ENCODE measurements around the gene ACMSD.
"Not testable (repeated sequence)": the region's sequence is repeated elsewhere in the genome, so short reads cannot be mapped to it uniquely, and the experiment has no call there.

Gene ACMSD

DNA sequence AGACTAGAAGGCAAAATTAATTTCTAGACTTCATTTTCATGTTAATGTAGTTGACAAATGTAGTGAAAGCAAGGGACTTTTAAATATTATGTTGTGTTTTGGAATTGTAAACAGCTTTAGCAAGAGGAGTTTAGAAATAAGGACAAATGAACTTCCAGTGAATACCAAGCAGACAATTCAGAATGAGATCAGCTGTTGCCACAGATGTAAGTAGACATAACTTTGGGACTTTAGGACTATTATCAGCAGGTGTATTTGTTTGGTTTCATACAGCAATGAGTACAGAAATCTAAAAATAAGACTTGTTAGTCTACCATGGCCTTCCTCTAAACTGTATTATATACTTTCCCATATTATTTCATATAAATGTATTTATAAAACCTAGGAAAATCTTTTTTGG, 46.0 kb downstream of the ACMSD start:
- Mint-ChIP-seq H3K27me3 (no peaks in the 10 kb centered on the region), H3K4me3 (no peak overlapping the region), H3K4me1 (no peaks in the 10 kb centered on the region), H3K27ac (ENCODE audit: low read depth) (no peak overlapping the region), H3K36me3 (ENCODE audit: insufficient read depth) (no peaks in the 10 kb centered on the region), H3K9me3 (no peaks in the 10 kb centered on the region)
- no peak for ATAC-seq (replicated peaks; ENCODE audit: extremely low read depth, poor library complexity, severe bottlenecking)
- DNase-seq (ENCODE audit: low spot score in 2 of 2) = no peak

DNA sequence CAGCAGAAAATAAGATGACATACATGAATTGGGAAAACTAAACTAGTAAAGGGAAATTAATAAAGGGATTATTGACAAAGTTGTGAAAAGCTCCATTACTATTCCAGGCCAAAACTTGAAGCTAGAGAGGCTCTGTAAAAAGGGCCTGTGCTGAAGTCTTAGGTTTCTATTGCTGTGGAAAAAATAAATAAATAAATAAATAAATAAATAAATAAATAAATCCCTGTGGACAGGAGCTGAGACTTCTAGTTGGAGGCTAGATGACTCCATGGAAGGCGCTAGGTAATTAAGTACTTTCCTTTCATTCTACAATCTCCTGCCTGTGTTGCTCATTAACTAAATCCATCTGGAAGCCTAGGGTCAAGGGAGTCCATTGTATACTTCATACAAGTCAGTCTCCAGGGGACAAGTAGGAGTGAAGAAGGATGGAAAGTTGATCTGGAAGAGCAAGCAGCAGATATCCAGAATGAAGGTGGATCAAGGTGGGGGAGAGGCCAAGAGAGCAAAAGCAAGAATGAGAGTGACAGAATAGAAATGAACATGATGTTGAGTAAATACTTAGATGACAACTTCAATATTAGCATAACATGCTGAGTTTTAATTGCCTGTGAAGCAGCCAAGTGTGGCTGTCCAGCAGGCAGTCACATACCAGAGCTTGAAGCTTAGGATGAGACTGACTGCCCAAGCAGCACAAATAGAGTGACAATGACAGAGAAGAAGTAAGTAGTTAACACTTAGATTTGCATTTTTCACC, 54.0 kb downstream of the ACMSD start:
- Mint-ChIP-seq H3K9me3 (no peaks in the 10 kb centered on the region), H3K27me3 (no peaks in the 10 kb centered on the region), H3K36me3 (ENCODE audit: insufficient read depth) (no peaks in the 10 kb centered on the region), H3K4me3 (no peak overlapping the region), H3K27ac (ENCODE audit: low read depth) (no peak overlapping the region), H3K4me1 (no peaks in the 10 kb centered on the region)
- DNase-seq (ENCODE audit: low spot score in 2 of 2) = no peak
- no peak for ATAC-seq (replicated peaks; ENCODE audit: extremely low read depth, poor library complexity, severe bottlenecking)

DNA sequence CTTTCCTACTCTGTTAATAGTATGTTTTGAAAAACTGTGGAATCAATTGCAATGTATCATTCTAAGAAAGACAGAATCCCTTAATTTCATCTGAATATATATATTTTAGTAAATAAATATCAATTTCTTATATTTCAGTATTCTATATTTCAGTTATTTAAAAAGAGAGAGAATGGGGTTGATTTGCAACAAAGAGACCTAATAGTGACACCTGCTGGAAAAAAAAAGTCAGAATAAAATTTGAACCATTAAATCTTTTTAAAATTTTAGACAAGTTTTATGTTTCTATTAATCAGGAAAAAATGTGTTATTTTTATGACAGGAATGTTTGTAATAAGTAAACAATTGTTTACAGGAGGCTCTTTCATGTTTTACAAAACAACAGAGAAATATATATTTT, 59.5 kb downstream of the ACMSD start:
- ATAC-seq (replicated peaks; ENCODE audit: extremely low read depth, poor library complexity, severe bottlenecking) = no peak
- Mint-ChIP-seq H3K9me3 (no peaks in the 10 kb centered on the region), H3K4me1 (no peaks in the 10 kb centered on the region), H3K4me3 (no peak overlapping the region), H3K27ac (ENCODE audit: low read depth) (no peak overlapping the region), H3K27me3 (no peaks in the 10 kb centered on the region), H3K36me3 (ENCODE audit: insufficient read depth) (no peaks in the 10 kb centered on the region)
- DNase-seq (ENCODE audit: low spot score in 2 of 2) = no peak

DNA sequence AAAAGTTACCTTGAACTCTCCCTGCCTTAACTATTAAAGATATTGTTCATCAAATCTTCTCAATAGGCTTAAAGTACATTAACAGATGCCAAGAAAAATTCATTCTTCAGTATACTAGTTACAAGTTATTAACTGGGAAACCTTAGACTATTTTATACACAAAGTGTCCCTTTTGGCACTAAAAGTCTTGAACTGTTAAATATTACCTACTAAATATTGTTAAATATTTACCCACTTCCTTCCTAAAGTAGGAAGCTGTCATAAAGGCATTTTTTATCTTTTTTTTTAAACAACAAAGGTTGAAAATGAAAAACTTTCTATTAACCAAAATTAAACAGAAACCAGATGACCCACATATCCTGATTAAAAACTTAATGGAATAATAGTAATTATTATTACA, 60.8 kb downstream of the ACMSD start:
- Mint-ChIP-seq H3K4me1 (no peaks in the 10 kb centered on the region), H3K9me3 (no peaks in the 10 kb centered on the region), H3K27me3 (no peaks in the 10 kb centered on the region), H3K36me3 (ENCODE audit: insufficient read depth) (no peaks in the 10 kb centered on the region), H3K27ac (ENCODE audit: low read depth) (no peak overlapping the region), H3K4me3 (no peak overlapping the region)
- DNase-seq (ENCODE audit: low spot score in 2 of 2) (no peak), ATAC-seq (replicated peaks; ENCODE audit: extremely low read depth, poor library complexity, severe bottlenecking) (no peak)

DNA sequence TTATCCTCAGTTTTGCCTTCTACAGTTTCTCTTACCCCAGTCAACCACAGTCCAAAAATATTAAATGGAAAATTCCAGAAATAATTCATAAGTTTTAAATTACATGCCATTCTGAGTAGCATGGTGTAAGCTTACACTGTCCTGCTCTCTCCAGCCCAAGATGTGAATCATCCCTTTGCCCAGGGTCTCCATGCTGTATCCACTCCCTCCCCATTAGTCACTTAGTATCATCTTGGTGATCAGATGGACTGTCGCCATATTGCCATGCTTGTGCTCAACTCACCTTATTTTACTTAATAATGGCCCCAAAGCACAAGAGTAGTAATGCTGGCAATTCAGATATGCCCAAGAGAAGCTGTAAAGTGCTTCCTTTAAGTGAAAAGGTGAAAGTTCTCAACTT, 61.7 kb downstream of the ACMSD start:
- Mint-ChIP-seq H3K27ac (ENCODE audit: low read depth) (no peak overlapping the region), H3K9me3 (no peaks in the 10 kb centered on the region), H3K4me1 (no peaks in the 10 kb centered on the region), H3K27me3 (no peaks in the 10 kb centered on the region), H3K36me3 (ENCODE audit: insufficient read depth) (no peaks in the 10 kb centered on the region), H3K4me3 (no peak overlapping the region)
- no peak for DNase-seq (ENCODE audit: low spot score in 2 of 2)
- no peak for ATAC-seq (replicated peaks; ENCODE audit: extremely low read depth, poor library complexity, severe bottlenecking)

DNA sequence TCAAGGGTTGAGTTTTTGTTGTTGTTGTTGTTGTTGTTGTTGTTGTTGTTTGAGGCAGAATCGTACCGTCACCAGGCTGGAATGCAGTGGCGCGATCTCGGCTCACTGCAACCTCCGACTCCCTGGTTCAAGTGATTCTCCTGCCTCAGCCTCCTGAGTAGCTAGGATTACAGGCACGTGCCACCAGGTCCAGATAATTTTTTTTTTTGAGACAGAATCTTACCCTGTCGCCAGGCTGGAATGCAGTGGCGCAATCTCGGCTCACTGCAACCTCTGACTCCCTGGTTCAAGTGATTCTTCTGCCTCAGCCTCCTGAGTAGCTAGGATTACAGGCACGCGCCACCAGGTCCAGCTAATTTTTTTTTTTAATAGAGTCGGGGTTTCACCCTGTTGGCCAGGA, 65.3 kb downstream of the ACMSD start:
- H3K36me3 Mint-ChIP-seq (ENCODE audit: insufficient read depth); DNase-seq (ENCODE audit: low spot score in 2 of 2); H3K9me3 Mint-ChIP-seq; ATAC-seq (replicated peaks; ENCODE audit: extremely low read depth, poor library complexity, severe bottlenecking); H3K27ac Mint-ChIP-seq (ENCODE audit: low read depth); H3K4me1 Mint-ChIP-seq; H3K4me3 Mint-ChIP-seq; H3K27me3 Mint-ChIP-seq: not testable (repeated sequence)

DNA sequence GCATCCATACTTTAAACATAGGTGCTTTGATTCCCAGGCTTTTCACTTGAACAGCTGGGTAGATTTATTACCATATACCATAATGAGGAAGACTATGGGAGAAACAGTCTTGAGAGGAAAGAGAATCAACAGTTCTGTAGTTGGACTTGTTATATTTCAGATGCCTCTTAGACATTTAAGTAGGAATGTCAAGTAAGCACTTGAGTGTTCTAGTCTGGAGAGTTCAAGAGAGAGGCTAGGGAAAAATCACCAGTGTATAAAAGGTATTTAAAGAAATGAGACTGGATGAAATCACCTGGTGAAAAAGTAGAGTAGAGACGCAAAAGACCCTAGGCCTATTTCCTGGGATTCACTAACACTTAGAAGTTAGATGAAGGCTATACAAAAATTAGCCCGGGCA, 66.8 kb downstream of the ACMSD start:
- H3K36me3 Mint-ChIP-seq (ENCODE audit: insufficient read depth) = no peaks in the 10 kb centered on the region
- H3K27me3 Mint-ChIP-seq = no peaks in the 10 kb centered on the region
- no peak overlapping the region for H3K27ac Mint-ChIP-seq (ENCODE audit: low read depth)
- no peaks in the 10 kb centered on the region for H3K4me1 Mint-ChIP-seq
- DNase-seq (ENCODE audit: low spot score in 2 of 2) (no peak), ATAC-seq (replicated peaks; ENCODE audit: extremely low read depth, poor library complexity, severe bottlenecking) (no peak)
- no peaks in the 10 kb centered on the region for H3K9me3 Mint-ChIP-seq
- no peak overlapping the region for H3K4me3 Mint-ChIP-seq

DNA sequence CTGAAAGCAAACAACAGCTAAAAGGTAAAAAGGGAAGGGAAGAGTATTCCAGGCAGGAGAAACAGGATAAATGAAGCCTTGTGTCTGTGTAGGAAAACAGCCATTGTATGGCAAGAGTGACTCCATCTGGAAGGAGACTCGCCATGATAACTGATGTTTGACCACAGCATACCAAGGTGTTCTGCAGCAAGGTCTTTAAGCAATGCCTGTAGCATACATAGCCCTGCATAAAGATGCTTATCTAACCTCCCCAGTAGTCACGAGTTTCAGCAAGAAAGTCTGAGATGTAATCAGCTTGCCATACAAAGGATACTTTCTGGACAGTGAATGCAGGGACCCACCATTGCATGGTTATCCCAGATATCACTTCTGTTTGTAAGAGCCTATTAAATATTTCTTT, 68.3 kb downstream of the ACMSD start:
- Mint-ChIP-seq H3K36me3 (ENCODE audit: insufficient read depth) (no peaks in the 10 kb centered on the region), H3K9me3 (no peaks in the 10 kb centered on the region), H3K27ac (ENCODE audit: low read depth) (no peak overlapping the region), H3K4me3 (no peak overlapping the region), H3K27me3 (no peaks in the 10 kb centered on the region), H3K4me1 (no peaks in the 10 kb centered on the region)
- no peak for DNase-seq (ENCODE audit: low spot score in 2 of 2)
- ATAC-seq (replicated peaks; ENCODE audit: extremely low read depth, poor library complexity, severe bottlenecking) = no peak

DNA sequence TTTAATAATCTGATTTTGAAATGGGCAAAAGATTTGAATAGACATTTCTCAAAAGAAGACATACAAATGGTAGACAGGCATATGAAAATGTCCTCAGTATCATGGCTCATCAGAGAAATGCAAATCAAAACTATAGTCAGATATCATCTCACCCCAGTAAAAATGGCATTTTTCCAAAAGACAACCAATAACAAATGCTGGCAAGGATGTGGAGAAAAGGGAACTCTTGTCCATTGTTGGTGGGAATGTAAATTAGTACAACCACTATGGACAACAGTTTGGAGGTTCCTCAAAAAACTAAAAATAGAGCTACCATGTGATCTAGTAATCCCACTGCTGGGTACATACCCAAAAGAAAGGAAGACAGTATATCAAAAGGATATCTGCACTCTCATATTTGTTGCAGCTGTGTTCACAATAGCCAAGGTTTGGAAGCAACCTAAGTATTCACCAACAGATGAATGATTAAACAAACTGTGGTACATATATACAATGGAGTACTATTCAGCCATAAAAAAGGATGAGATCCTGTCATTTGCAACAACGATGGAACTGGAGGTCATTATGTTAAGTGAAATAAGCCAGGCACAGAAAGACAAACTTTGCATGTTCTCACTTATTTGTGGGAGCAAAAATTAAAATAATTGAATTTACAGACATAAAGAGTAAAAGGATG, 69.2 kb downstream of the ACMSD start:
- not testable (repeated sequence) for H3K4me3 Mint-ChIP-seq; DNase-seq (ENCODE audit: low spot score in 2 of 2); H3K9me3 Mint-ChIP-seq; H3K4me1 Mint-ChIP-seq; H3K27me3 Mint-ChIP-seq; H3K27ac Mint-ChIP-seq (ENCODE audit: low read depth); ATAC-seq (replicated peaks; ENCODE audit: extremely low read depth, poor library complexity, severe bottlenecking); H3K36me3 Mint-ChIP-seq (ENCODE audit: insufficient read depth)

DNA sequence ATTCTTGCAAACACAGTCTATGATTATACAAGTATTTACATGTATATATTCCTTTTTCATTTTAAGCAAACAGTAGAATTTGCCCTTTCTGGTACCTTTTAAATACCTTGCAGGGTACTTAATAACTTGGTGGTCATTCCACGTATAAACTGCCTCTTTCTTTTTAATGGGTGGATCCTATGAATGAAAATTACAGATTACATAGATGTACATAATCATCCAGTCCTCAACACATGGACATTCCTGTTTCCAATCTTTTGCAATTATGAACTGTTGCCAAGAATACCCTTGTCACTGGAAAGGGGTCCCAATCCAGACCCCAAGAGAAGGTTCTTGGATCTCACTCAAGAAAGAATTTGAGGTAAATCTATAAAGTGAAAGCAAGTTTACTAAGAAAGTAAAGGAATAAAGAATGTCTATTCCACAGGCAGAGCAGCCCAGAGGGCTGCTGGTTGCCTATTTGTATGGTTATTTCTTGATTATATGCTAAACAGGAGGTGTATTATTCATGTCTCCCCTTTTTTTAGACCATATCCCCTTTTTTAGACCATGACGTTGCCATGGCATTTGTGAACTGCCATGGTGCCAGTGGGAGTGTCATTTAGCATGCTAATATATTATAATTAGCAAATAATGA, 72.5 kb downstream of the ACMSD start:
- no peaks in the 10 kb centered on the region for H3K9me3 Mint-ChIP-seq
- ATAC-seq (replicated peaks; ENCODE audit: extremely low read depth, poor library complexity, severe bottlenecking) = no peak
- no peaks in the 10 kb centered on the region for H3K4me1 Mint-ChIP-seq
- H3K36me3 Mint-ChIP-seq (ENCODE audit: insufficient read depth) = peaks cover 2% of the 10 kb centered on the region
- H3K4me3 Mint-ChIP-seq = no peak overlapping the region
- H3K27ac Mint-ChIP-seq (ENCODE audit: low read depth) = no peak overlapping the region
- DNase-seq (ENCODE audit: low spot score in 2 of 2) = no peak
- H3K27me3 Mint-ChIP-seq = no peaks in the 10 kb centered on the region

DNA sequence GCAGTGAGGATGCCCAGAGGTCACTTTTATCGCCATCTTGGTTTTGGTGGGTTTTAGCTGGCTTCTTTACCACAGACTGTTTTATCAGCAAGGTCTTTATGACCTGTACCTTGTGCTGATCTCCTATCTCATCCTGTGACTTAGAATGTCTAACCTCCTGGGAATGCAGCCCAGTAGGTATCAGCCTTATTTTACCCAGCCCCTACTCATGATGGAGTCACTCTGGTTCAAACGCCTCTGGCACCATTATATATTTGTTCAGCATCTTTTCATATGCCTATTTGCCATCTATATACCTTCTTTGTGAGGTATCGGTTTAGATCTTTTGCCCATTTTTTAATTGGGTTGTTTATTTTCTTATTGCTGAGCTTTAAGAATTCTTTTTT, 73.0 kb downstream of the ACMSD start:
- Mint-ChIP-seq H3K27me3 (no peaks in the 10 kb centered on the region), H3K27ac (ENCODE audit: low read depth) (no peak overlapping the region), H3K36me3 (ENCODE audit: insufficient read depth) (peaks cover 2% of the 10 kb centered on the region)

DNA sequence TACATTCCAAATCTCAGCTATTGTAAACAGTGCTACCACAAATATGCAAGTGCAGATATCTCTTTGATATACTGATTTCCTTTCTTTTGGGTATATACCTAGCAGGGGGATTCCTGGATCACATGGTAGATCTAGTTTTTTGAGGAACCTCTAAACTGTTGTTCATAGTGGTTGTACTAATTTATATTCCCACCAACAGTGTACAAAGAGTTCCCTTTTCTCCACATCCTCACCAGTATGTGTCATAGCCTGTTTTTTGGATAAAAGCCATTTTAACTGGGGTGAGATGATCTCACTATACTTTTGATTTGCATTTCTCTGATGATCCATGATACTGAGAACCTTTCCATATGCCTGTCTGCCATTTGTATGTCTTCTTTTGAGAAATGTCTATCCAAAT, 73.9 kb downstream of the ACMSD start:
- Mint-ChIP-seq H3K27ac (ENCODE audit: low read depth) (no peak overlapping the region), H3K27me3 (no peaks in the 10 kb centered on the region), H3K36me3 (ENCODE audit: insufficient read depth) (peaks cover 2% of the 10 kb centered on the region), H3K4me1 (no peaks in the 10 kb centered on the region), H3K4me3 (no peak overlapping the region), H3K9me3 (no peaks in the 10 kb centered on the region)
- no peak for DNase-seq (ENCODE audit: low spot score in 2 of 2)
- ATAC-seq (replicated peaks; ENCODE audit: extremely low read depth, poor library complexity, severe bottlenecking) = no peak

More for the DNA sequence above, 73.0 kb downstream of the ACMSD start:
- no peak for ATAC-seq (replicated peaks; ENCODE audit: extremely low read depth, poor library complexity, severe bottlenecking)
- H3K4me3 Mint-ChIP-seq = no peak overlapping the region
- DNase-seq (ENCODE audit: low spot score in 2 of 2) = no peak
- no peaks in the 10 kb centered on the region for H3K4me1 Mint-ChIP-seq
- no peaks in the 10 kb centered on the region for H3K9me3 Mint-ChIP-seq

DNA sequence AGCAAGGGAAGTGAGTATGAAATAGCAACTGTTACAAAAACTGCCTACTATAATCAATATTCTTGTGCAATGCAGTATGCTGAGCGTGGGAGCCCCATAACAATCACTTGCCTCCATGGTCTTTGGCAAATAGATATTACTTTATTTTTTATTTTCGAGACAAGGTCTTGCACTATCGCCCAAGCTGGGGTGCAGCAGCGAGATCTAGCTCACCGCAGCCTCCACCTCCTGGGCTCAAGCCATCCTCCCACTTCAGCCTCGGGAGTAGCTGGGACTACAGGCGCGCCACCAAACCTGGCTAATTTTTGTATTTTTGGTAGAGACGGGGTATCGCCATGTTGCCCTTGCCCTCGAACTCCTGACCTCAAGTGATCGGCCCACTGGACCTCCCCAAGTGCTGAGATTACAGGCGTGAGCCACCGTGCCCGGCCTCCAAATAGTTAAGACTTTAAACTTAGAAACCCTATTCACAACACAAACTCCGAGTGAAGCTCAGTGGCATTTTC, 79.0 kb downstream of the ACMSD start:
- Mint-ChIP-seq H3K4me3 (peak overlapping the region; percentile 83), H3K27ac (ENCODE audit: low read depth) (peak overlapping the region; percentile 96), H3K9me3 (no peaks in the 10 kb centered on the region), H3K4me1 (peaks cover 29% of the 10 kb centered on the region), H3K36me3 (ENCODE audit: insufficient read depth) (peaks cover 20% of the 10 kb centered on the region), H3K27me3 (no peaks in the 10 kb centered on the region)
- DNase-seq (ENCODE audit: low spot score in 2 of 2) (no peak), ATAC-seq (replicated peaks; ENCODE audit: extremely low read depth, poor library complexity, severe bottlenecking) (no peak)
